ENCODE measurements around the gene VTI1B.

- no peak for TF ChIP-seq CTCF (IDR thresholded peaks at IDR 0.05)
- TF ChIP-seq POLR2A (IDR thresholded peaks at IDR 0.05): no peak
Observed at GRCh38 chr14:67668559-67668958, 5.9 kb downstream of the VTI1B start.
